ENCODE measurements around the gene PMP22. TPM values are rescaled to one million over a fixed set of nuclear protein-coding genes. Genes with fewer than 3 reads are reported as not detected.

The PMP22 gene
- total RNA-seq, 1 experiment from 2014 or later: 28.7 TPM

GRCh38 chr17:15260376-15261257 lies 4.5 kb downstream of the PMP22 start:
- DNase-seq (ENCODE audit: low read depth, low spot score): no peak
- H3K79me2 ChIP-seq (ENCODE audit: insufficient read depth, low read length): peaks cover 19% of the 10 kb centered on the region
- H3K4me2 ChIP-seq (ENCODE audit: low read length): peak overlapping the region; percentile 87
- H3K27me3 ChIP-seq (ENCODE audit: insufficient read depth, low read length): no peaks in the 10 kb centered on the region
- intact Hi-C loops (cut with micrococcal nuclease): loop anchor here (1.0 to 10.0 kb wide), 2 partner anchors 243 to 564 kb away; no protein-coding TSS in a partner anchor
- H2AFZ ChIP-seq (ENCODE audit: low read depth, low read length, poor library complexity, severe bottlenecking): peak overlapping the region; percentile 70
- peaks cover 0 to 8% of the 10 kb centered on the region in 2 experiments; a peak in 1 of 4 replicates for H3K36me3 ChIP-seq (ENCODE audit: control insufficient read depth in 1 of 2, insufficient read depth in 2 of 2, low read length in 2 of 2)
- peak overlapping the region; percentile 74 for H3K27ac ChIP-seq (ENCODE audit: low read depth, low read length)
- peaks cover 22 to 58% of the 10 kb centered on the region in 2 experiments; a peak in 3 of 4 replicates for H3K4me1 ChIP-seq (ENCODE audit: control insufficient read depth in 1 of 2, insufficient read depth in 2 of 2, low read length in 2 of 2)
- BruUV-seq (replicated peaks): no TSS peak
- no peaks in the 10 kb centered on the region for H3K9me3 ChIP-seq (ENCODE audit: control insufficient read depth in 1 of 2, insufficient read depth in 1 of 2, low read depth in 1 of 2, low read length in 2 of 2)
- ChIA-PET CTCF (interaction anchor here (0.9 to 8.6 kb wide), 2 partner anchors 29 to 243 kb away, joined by 3 to 77 read pairs; no protein-coding TSS in a partner anchor), POLR2A (no interaction called here), RAD21 (ENCODE audit: low non-redundant PET in 1 of 2, low total read pairs in 2 of 2, uncharacterized antibody in 2 of 2, unreplicated experiment in 2 of 2) (interaction anchor here (1.0 to 1.2 kb wide), 2 partner anchors 242 kb away, joined by 4 to 5 read pairs; no protein-coding TSS in a partner anchor)
- H4K20me1 ChIP-seq (ENCODE audit: insufficient read depth): no peaks in the 10 kb centered on the region
- peak; percentile 62 for ATAC-seq
- H3K4me3 ChIP-seq (replicated peaks in 1 of 2; ENCODE audit: low read depth in 1 of 2, low read length in 2 of 2): peak overlapping the region; percentile 79 to 81
- H3K9ac ChIP-seq (ENCODE audit: low read length): peak overlapping the region; percentile 78
- no peaks in the 10 kb centered on the region for H3K9me2 ChIP-seq (ENCODE audit: insufficient read depth)
- TF ChIP-seq ZNF274 (IDR thresholded peaks at IDR 0.05; ENCODE audit: low read depth, low read length) (no peak), RAD21 (IDR thresholded peaks at IDR 0.05; ENCODE audit: low read depth) (peak; percentile 80), EZH2 (IDR thresholded peaks at IDR 0.05) (no peak), CEBPB (IDR thresholded peaks at IDR 0.05; ENCODE audit: low read depth) (no peak), POLR2AphosphoS5 (IDR thresholded peaks at IDR 0.05; ENCODE audit: low read depth, low read length) (peak; percentile 75), ZBTB33 (IDR thresholded peaks at IDR 0.05; ENCODE audit: extremely low read depth, insufficient replicate concordance, low read length) (no peak), POLR2A (IDR thresholded peaks at IDR 0.05; ENCODE audit: borderline replicate concordance, extremely low read depth, insufficient read depth, insufficient read length) (peak; percentile 48), YY1 (IDR thresholded peaks at IDR 0.05; ENCODE audit: extremely low read depth, insufficient replicate concordance, low read depth, low read length) (no peak), REST (IDR thresholded peaks at IDR 0.05; ENCODE audit: low read depth) (no peak), FOSL1 (IDR thresholded peaks at IDR 0.05; ENCODE audit: low read depth) (no peak), TCF7L2 (IDR thresholded peaks at IDR 0.05; ENCODE audit: borderline replicate concordance, extremely low read depth, insufficient read depth, insufficient read length) (no peak), EZH2phosphoT487 (IDR thresholded peaks at IDR 0.05; ENCODE audit: borderline replicate concordance) (no peak), ATF3 (IDR thresholded peaks at IDR 0.05) (no peak), SP1 (IDR thresholded peaks at IDR 0.05; ENCODE audit: low read depth) (no peak), MAX (IDR thresholded peaks at IDR 0.05) (peak; percentile 41; the same call in 1 of the 2 replicates), CBX3 (IDR thresholded peaks at IDR 0.05; ENCODE audit: low read depth) (no peak), EGR1 (IDR thresholded peaks at IDR 0.05; ENCODE audit: low read depth) (no peak), SIN3A (IDR thresholded peaks at IDR 0.05; ENCODE audit: low read depth) (no peak)

All from HCT116 (cell line).